HTERT RPE-1 (cell line): ENCODE data around the gene CDC16.
"Not testable (repeated sequence)": the region's sequence is repeated elsewhere in the genome, so short reads cannot be mapped to it uniquely, and the experiment has no call there.

ENCODE experiments used
- in situ Hi-C: fragments of 300-500 bp; cut with MboI; formaldehyde crosslinking; loops from 4 replicates; pipeline ENCODE4 v1.14.3; 2020; ENCODE audit warnings: low sequenced_read_pairs

Gene CDC16

DNA sequence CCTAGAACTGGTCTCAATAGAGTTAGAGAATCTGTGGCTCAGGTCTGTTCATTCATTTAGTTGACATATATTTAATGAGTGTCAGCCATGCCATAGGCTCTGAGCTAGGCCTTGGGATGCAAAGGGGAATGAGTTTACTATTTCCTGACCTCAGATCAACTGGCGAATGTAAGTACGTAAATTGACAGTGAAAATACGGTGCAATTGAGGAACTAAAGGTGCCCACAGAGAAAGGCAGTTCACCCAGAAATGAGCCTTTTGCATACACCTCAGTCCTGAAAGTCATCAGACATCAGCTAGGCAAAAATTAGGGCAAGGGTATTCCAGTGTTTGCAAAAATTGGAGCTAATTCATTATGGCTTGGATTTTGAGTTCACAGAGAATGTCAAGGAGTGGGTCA lies 26.1 kb downstream of the CDC16 start:
- in situ Hi-C loops, result no loop called here

DNA sequence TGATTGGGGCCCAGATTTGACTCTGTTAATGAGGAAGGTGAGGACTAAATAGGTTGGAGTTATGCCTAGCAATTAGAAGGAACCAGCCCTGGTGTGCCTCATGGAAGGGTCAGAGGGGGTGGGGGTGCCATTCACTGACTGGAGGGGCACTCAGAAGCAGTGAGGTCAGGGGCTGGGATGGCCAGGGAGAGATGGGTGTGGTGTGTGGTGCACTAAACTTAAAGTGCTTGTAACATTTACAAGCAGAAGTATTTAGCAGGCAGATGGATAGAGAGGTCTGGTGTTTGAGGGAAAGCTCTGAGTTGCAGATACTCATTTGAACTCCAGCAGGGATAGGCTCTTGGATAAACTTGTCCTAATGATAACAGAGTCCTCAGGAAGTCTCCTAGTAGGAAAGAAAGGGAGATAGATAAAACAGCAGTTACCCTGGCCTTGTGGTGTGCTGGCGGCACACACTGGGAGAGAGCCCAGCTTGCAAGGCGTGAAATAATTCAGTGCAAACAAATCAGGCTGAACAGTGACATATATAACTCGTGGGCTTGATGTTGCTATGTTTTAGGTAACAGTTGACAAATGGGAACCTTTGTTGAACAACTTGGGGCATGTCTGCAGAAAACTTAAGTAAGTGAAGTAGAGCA lies 26.8 kb downstream of the CDC16 start:
- in situ Hi-C loops, result no loop called here

DNA sequence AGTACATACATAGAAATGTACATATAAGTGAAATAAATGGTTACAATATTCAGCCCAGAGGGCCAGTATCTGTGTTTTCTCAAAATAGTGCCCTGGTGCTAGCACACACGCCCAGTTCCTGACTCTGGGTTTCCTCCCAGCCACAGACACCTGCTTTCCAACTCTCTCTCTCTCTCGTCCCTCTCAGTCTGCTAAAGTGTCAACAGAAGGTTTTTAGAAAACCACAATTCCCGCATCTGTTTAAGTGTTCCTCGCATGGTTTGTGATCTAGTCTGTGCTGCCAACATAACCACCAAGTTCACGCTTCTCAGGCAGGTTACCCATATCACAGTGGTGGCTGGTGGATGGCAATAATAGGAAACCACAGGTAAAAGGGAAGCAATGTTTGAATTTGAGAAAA lies 28.9 kb downstream of the CDC16 start:
- in situ Hi-C loops, result no loop called here

DNA sequence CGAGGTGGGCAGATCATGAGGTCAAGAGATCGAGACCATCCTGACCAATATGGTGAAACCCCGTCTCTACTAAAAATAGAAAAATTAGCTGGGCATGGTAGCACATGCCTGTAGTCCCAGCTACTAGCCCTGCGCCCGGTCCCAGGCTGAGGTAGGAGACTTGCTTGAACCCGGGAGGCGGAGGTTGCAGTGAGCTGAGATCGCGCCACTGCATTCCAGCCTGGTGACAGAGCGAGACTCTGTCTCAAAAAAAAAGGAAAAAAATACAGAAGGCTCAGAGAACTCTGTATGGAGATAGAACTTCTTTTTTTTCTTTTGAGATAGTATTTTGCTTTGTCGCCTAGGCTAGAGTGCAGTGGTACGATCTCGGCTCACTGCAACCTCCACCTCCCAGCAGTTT lies 29.6 kb downstream of the CDC16 start:
- in situ Hi-C loops, result not testable (repeated sequence)

DNA sequence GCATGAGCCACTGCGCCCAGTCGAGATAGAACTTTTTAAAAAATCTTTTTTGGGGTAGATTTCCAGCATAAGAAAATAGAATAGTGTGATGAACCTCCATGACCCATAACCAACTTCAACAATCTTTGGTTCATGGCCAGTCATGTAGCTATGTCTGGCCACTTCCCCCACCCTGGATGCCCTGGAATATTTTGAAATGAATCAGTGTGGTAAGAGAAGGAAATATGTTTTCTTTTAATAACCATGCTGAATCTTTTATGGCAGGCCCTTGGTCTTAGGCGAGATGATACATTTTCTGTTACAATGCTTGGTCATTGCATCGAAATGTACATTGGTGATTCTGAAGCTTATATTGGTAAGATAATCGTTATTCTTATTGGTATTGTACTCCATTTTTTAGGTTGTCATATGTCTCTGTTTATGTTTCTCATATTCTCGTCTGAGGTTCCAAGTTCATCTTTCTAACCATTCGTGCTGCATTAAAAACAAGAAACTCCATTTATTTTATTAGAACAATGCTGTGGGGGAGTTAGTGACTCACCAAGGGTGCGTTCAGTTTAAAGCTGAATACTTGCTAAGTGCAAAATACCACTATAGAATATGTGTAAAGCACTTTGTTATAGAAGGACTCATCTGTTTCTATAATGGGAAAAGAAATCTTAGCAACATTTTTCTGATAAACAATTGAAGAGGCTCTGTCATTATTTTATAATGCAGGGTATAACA lies 30.4 kb downstream of the CDC16 start:
- in situ Hi-C loops, result no loop called here

DNA sequence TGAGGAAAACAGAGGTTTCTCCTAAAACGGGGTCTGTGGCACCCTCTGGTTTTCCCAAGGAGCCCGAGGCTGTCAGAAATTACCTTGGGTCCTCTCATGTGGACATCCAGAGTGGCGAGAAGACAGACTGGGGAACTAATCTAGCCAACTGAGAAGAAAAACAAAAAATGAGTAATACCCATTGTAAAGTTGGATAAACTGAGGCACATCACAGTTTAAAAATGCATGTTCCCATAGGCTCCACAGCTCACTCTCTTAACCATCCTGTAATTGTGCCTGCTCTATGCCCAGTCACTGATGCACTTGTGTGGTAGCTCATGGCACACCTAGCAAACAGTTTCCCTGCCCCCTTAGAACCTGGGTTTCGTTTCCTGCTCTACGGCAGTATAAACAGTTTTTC lies 31.5 kb downstream of the CDC16 start:
- in situ Hi-C loops, result no loop called here

DNA sequence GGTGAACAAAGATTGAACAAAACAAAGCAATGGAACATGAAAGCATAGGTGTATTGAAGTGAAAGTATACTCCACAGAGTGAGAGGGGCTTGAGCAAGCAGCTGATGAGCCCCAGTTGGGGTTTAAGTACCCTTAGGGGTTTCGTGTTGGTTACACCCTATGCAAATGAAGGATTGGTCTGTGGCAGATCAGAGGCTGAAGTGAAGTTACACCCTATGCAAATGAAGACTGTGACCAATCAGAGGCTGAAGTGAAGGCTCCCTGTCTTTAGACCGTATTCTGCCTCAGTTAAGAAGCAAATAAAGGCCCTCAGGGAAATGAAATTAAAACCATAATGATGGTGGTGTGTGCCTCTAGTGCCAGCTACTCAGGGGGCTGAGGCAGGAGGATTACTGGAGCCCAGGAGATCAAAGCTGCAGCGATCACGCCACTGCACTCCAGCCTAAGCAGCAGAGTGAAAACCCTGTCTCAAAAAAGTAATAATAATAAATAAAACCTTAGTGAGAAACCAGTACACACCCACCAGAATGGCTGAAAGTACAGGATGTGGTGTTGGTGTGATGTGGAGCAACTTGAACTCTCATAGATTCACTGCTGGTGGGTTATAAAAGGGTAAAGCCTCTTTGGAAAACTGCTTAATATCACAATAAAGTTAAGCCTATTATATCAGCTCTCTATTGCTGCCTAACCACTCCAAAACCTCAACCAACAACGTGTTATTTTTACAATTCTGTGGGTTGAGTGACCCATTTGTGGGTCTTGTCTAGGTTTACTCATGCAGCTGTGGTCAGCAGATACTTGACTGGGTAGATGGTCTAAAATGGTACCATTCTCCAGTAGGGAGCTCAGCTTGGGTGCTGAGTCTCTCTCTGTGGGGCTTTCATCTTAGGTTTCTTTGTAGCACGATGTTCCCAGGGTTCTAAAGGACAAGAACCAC lies 33.9 kb downstream of the CDC16 start:
- in situ Hi-C loops, result no loop called here

DNA sequence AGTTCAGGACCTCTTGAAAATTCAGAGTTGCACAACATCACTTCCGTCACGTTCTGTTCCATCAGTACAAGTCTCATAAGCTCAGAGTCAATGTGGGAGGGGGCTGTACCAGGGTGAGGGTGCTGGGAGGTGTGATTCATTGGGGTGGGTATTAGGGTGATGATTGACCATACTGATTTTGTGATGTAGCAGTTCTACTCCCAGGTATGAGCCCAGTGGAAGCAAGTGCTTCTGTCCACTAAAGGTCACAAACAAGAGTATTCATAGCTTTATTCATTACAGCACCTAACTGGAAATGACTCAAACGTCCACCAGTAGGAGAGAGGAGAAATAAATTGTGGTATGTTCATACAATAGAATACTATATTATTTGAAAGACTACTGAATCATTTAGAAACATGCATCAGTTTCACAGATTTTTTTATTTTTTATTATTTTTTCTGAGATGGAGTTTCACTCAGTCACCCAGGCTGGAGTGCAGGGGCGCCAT lies 34.6 kb downstream of the CDC16 start:
- in situ Hi-C loops, result no loop called here

DNA sequence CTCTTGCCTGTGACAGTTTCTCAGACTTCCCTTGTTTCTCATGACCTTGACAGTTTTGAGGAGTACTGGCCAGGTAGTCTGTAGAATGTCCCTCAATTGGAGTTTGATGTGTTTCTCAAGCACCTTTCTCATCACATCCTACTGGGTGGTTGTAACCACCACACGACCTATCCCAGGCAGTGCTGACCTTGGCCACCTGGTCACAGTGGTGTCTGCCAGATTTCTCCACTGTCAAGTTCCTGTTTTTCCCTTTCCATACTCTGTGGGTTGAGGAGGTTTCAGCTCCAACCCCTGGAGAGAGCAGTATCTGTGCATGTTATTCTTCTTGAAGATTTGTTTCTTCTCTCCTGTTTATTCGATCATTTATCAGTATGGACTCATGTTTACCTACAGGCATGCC lies 38.3 kb downstream of the CDC16 start:
- in situ Hi-C loops, result no loop called here

DNA sequence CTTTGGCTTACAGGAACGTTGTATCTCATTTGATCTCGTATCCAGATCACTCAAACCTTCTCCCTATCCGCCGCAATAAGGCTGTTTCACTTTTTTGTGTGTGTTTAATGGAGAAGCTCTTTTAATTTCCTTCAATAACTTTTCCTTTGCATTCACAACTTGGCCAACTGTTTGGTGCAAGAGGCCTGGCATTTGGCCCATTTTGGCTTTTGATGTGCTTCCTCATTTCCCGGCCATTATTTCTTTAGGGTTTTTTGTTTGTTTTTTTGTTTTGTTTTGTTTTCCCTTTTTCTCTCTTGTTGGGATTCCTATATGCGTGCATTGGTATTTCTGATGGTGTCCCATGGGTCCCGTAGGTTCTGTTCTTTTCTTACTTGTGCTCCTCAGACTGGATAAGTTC lies 40.6 kb downstream of the CDC16 start:
- in situ Hi-C loops, result no loop called here

DNA sequence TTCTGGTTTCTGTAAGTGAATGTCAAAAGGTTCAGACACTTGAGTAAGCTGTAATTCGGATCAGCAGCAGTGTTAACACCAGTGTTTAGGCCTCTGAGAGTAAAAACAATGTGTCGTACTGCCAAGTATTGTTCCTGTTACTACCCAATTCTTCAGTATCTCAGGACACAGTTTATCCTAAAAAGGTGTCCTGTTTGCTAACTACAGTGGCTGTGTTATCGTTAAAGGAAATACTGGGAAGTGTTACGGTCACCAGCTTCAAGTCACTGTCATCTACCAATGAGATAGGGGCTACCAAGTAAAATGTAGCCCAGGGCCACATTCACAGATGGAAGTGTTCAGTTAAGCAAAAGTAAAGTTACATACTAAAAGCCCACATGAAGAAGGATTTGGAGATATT lies 44.4 kb downstream of the CDC16 start:
- in situ Hi-C loops, result no loop called here

DNA sequence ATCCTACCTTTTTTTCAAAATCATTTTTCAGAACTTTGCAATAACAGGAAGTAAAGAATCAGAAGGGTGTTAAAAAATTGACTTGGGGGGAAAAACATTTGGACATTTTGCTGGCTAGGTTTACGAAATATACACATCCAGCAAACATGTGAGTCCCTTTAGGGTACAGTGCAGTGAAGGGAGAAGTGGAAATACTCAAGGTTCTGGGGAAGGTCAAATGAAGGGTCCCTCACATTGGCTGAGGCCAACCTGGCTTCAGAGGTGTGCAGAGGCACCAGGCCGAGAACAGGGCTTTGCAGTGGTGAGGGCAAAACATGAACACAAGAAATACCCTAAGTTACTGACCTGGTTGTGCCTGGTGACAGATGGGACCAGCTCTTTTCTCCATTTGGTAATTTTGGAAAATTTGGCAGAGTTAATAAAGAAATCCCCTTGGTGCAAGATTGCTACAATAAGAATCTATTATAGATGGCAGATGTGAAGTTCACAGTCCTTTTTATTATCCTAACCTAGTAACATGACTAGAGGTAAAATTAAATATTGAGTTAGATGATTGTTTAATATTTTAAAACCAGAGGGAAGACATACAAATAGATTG lies 45.2 kb downstream of the CDC16 start:
- in situ Hi-C loops, result no loop called here

DNA sequence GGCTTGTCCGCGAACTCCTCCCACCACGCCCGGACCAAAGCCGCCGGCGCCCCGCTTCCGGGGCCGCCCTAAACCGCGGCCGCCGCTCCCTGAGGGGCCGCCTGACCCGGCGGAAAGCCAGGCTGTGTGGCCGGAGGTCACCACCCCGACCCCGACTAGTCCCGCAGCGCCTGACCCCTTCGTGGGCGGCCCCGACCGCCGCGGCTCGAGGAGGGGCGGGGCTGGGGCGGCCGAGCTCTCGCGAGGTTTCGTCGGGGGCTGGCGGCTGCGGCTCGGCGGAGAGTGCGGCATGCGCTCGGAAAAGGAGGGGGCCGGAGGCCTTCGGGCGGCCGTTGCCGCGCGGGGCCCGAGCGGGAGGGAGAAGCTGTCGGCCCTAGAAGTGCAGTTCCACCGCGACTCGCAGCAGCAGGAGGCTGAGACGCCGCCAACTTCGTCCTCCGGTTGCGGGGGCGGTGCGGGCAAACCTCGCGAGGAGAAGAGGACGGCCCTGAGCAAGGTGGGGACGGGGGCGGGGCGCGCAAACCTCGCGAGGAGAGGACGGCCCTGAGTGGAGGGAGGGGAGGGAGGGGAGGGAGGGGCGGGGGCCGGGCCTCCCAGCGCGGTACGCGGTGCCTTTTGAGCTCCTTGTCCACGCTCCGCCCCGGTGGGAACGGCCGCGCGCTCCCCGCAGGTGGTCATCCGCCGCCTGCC lies 46.8 kb downstream of the CDC16 start, which contains the start of gene UPF3A:
TSS of gene UPF3A (plus strand) at position 251 of the 690 bp plus-strand sequence. CDS start at position 290, 39 bp downstream.
- in situ Hi-C loops, result no loop called here

DNA sequence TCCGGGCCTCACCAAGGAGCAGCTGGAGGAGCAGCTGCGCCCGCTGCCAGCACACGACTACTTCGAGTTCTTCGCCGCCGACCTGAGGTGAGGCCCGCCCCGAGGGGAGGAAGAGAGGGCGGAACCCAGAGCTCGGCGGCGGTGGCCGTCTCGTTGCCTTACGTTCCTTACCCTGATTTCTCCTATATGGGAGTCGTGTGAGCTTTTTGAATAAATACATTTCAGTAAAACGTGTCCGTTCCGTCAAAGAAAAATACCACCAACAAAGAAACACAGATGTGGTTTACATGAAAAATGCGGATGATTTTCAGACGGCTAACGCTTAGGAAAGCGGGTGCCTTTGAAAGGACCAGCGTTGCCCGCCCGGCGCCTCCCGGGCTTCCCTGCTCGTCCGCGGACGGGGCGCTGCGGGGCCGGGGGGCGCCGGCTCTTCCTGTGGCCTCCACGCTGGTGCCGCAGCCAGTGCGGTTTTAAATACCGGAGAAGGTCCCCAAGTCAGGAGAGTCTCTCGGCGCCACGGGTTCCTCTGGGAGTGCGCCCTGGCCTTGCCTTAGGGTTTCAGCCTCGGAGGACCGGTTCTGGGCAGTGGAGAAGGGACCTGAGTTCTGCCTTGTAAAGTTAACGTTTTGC lies 47.5 kb downstream of the CDC16 start:
- in situ Hi-C loops, result no loop called here

DNA sequence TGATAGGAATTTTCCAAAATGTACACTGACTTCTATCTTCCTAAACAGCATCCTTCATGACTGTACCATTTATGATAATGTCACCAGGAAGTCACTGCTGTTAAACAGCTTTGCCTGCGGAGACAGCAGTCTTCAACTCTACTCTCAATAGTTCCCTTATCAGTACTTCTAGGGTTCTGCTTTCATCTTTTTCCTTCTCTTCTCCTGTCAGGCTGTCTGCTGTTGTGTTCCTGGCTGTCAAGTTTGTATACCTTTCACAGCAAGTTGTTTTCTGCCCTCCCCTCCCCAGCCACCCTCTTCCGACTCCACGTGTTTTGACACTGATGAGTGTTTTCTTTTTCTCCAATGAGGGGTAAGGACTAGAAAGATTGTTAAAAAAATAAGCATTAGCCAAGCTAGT lies 48.9 kb downstream of the CDC16 start:
- in situ Hi-C loops, result no loop called here

DNA sequence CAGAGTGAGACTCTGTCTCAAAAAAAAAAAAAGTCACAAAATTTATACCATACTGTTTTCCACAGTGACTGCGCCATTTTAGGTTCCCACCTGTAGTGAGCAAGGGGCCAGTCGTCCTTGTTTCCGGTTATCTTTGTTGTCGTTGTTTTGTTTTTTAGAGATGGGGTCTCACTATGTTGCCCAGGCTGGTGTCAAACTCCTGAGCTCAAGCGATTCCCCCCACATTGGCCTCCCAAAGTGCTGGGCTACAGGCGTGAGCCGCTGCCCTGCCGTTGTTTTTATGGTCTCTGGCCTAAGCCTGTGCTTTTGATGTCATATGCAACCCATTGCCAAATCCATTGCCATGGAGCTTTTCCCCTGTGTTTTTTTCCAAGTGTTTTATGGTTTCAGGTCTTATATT lies 50.0 kb downstream of the CDC16 start:
- in situ Hi-C loops, result no loop called here

DNA sequence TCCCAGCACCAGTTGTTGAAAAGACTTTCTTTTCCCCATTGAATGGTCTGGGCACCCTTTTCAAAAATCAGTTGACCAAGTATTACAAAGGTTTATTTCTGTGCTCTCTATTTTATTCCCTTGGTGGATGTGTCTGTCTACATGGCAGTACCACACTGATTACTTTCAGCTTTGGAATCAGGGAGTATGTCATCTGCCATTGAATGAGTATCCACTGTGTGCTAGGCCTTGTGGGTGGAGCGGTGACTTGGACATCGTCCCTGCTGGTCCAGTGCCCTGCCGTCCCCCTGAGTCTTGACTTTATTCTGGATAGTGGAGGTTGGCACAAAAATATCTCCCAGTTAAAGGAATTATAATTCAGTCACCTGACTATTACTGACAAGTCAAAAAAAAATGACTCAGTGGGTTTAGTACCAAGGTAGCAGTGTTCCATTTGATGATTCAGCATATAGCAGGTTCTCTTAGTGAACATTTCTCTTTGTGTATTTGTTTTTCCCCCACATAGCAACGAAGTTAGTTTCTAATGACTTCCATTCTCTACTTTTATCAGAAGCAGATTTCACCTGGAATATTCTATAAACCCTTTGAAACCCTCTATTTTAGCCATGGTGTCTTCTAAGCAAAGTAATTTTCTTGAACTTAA lies 50.6 kb downstream of the CDC16 start:
- in situ Hi-C loops, result no loop called here

DNA sequence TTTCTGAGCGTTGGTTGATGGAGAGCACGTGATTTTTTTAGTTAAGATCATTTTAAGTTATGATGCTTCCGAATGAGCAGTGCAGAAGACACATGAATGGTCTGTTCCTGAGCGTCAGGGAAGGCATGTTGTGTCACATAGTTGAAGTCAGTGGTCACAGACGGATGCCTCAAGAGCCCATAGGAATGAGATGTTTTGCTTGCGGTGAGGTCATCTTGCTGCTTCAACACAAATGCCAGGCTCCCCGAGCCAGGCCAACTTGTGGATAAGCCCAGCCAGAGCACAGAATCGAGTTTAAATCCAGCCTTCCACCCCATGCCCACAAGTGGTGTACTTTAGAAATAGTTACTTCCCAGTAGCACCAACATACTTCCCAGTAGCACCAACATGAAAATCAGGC lies 52.1 kb downstream of the CDC16 start:
- in situ Hi-C loops, result no loop called here

DNA sequence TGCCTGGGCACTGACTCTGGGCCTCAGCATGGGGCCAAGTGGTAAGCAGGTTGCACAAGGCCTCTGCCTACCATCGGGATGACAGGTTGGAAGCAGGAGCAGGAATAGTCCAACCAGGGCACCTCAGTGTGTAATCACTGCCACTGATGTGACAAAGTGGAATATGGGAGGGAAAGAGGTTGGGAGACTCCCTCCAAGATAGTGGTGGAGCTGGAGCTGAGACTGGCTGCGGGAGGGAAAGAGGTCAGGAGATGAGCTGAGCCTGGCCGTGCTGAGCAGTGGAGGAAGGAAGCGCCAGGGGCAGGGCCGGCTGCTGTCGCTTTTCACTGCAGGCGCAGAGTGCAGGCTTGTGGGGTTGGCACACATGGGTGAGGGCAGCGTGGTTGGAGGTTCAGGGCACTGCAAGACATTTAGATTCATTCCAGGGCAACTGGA lies 53.5 kb downstream of the CDC16 start:
- in situ Hi-C loops, result no loop called here
